GM12874 (cell line): ENCODE results near the gene ATP9B.

ENCODE experiments used
- CTCF ChIP-seq: IDR thresholded peaks from 2 replicates; pipeline ENCODE4 v1.5.1; 2011; ENCODE audit warnings: low read depth, mild to moderate bottlenecking, control low read depth, low read length, moderate library complexity; ENCODE audit not compliant: insufficient read depth

ATP9B gene

GRCh38 chr18:79104137-79104536, 34.9 kb downstream of the ATP9B start:
- no peak for TF ChIP-seq CTCF

- no peak for TF ChIP-seq CTCF
Measured at GRCh38 chr18:79105455-79105854, 36.3 kb downstream of the ATP9B start.

GRCh38 chr18:79106084-79106483, 36.9 kb downstream of the ATP9B start:
- no peak for TF ChIP-seq CTCF

- TF ChIP-seq CTCF, result no peak
Measured at GRCh38 chr18:79107886-79108285, 38.7 kb downstream of the ATP9B start.

GRCh38 chr18:79108549-79109215, 39.5 kb downstream of the ATP9B start:
- no peak for TF ChIP-seq CTCF

GRCh38 chr18:79111483-79111882, 42.3 kb downstream of the ATP9B start:
- TF ChIP-seq CTCF, result no peak

GRCh38 chr18:79117385-79117784, 48.2 kb downstream of the ATP9B start:
- no peak for TF ChIP-seq CTCF
